Right cardiac atrium (tissue), 5 donors: ENCODE results near the gene TCF7L2. TPM values are rescaled to one million over a fixed set of nuclear protein-coding genes. Genes with fewer than 3 reads are reported as not detected.
A peak's percentile ranks its signal among the peaks of the same experiment; 100 is the strongest.

Source experiments
- ATAC-seq, 2 donors: fragments of 200-7000 bp; cut with Tn5 transposase; one replicate each; pipeline versions ENCODE4 v1.8.0 to v1.9.1; 2020; ENCODE audit warnings: moderate library complexity in 2 of 2, mild to moderate bottlenecking in 1 of 2
- DNase-seq, 3 donors: peaks; one replicate each; pipeline ENCODE4 v3.0.0-alpha.2; 2020
- H3K27ac ChIP-seq: one replicate; pipeline ENCODE4 v1.5.1; 2013; ENCODE audit warnings: mild to moderate bottlenecking, low read length, control low read depth, moderate library complexity
- H3K27me3 ChIP-seq: one replicate; pipeline ENCODE4 v1.6.1; 2013; ENCODE audit not compliant: control insufficient read depth, insufficient read depth
- H3K4me1 ChIP-seq: one replicate; pipeline ENCODE4 v1.6.1; 2013; ENCODE audit warnings: low read length; ENCODE audit not compliant: control insufficient read depth, insufficient read depth
- H3K4me3 ChIP-seq: one replicate; pipeline ENCODE4 v1.5.1; 2013; ENCODE audit warnings: low read length, control low read depth
- H3K9me3 ChIP-seq: one replicate; pipeline ENCODE4 v1.6.1; 2013; ENCODE audit warnings: low read length; ENCODE audit not compliant: control insufficient read depth
- WGBS: extraction: QIAGEN DNeasy Blood & Tissue Kit; methylation state at CpG from one replicate; pipeline ENCODE4 v1.1.7; 2013; 5-methylcytosine and 5-hydroxymethylcytosine counted together
- intact Hi-C, 4 donors: fragments of 100-400 bp; cut with DNase I; formaldehyde crosslinking; loops; one replicate each; pipeline versions ENCODE4 v1.11.0 to v1.14.0; 2022 to 2023
- polyA plus RNA-seq: library from polyadenylated mRNA; stranded (reverse); fragments of 200-250 nt; gene quantifications from one replicate; pipeline ENCODE4 v1.2.3, GENCODE V29; 2013
- total RNA-seq, 4 donors: library from RNA; stranded (reverse); fragmentation: NEBNext Ultra II Directional; extraction: Animal tissue kit (Norgen Biotek cat#: 25700); gene quantifications; one replicate each; pipeline ENCODE4 v1.2.1, GENCODE V29; 2021
- donor health status: healthy with polysubstance abuse.
- donor health status: DM: no; HTN: yes; CAD: no.
- donor health status: DM: no; HTN: no; CAD: no.
- donor health status: DM: no; HTN: yes; CAD: no; lungs with severe emphysema.
- donor health status: DM: yes; HTN: yes; CAD: no.

The TCF7L2 gene
- total and polyA plus RNA-seq, 5 donors = 9.2 to 18.7 (median 15.8) TPM

GRCh38 chr10:113069595-113069994 is 119.5 kb downstream of the TCF7L2 start:
- H3K27ac ChIP-seq = no peak overlapping the region
- H3K9me3 ChIP-seq = no peaks in the 10 kb centered on the region
- intact Hi-C loops = loop anchor here in 2 of 4 donors (10.0 kb wide), 2 partner anchors 55 to 115 kb away; partner anchors contain the start of gene TCF7L2 (in 1 of the 2)
- ATAC-seq (no peak), DNase-seq (no peak)
- H3K4me3 ChIP-seq = no peak overlapping the region
- 88% methylated on average over 7 of the region's 7 CpGs for whole genome bisulfite sequencing
- no peaks in the 10 kb centered on the region for H3K27me3 ChIP-seq
- H3K4me1 ChIP-seq = peaks cover 13% of the 10 kb centered on the region

GRCh38 chr10:113071446-113071845 is 121.4 kb downstream of the TCF7L2 start:
- intact Hi-C loops = loop anchor here in 1 of 4 donors (5.0 kb wide), 1 partner anchor 119 kb away; the partner anchor contains the start of gene TCF7L2
- WGBS = 40% methylated on average over 7 of the region's 7 CpGs
- ATAC-seq = peak; percentile 66 to 85
- Histone ChIP-seq H3K27ac (peak overlapping the region; percentile 18), H3K4me1 (peaks cover 13% of the 10 kb centered on the region), H3K27me3 (no peaks in the 10 kb centered on the region), H3K9me3 (no peaks in the 10 kb centered on the region), H3K4me3 (no peak overlapping the region)
- DNase-seq = peak; percentile 76 to 91 (median 90)

GRCh38 chr10:113073549-113074189 is 123.6 kb downstream of the TCF7L2 start:
- DNase-seq (peak; percentile 85 to 88 (median 87)), ATAC-seq (peak; percentile 87 to 95)
- Histone ChIP-seq H3K9me3 (no peaks in the 10 kb centered on the region), H3K4me1 (peaks cover 9% of the 10 kb centered on the region), H3K4me3 (no peak overlapping the region), H3K27me3 (no peaks in the 10 kb centered on the region), H3K27ac (peak overlapping the region; percentile 78)
- 38% methylated on average over 23 of the region's 23 CpGs for WGBS
- intact Hi-C loops = loop anchor here in 1 of 4 donors (5.0 kb wide), 1 partner anchor 121 kb away; the partner anchor contains the start of gene TCF7L2

- no peak for DNase-seq
- Histone ChIP-seq H3K9me3 (no peaks in the 10 kb centered on the region), H3K27ac (no peak overlapping the region), H3K27me3 (no peaks in the 10 kb centered on the region), H3K4me3 (no peak overlapping the region), H3K4me1 (peaks cover 8% of the 10 kb centered on the region)
- 55% methylated on average over 1 of the region's 1 CpG for WGBS
- intact Hi-C loops = no loop called here
- no peak for ATAC-seq
These were observed 126.9 kb downstream of the TCF7L2 start for GRCh38 chr10:113076949-113077348.

- peaks cover 8% of the 10 kb centered on the region for H3K4me1 ChIP-seq
- H3K9me3 ChIP-seq = no peaks in the 10 kb centered on the region
- no peak for ATAC-seq
- no peak overlapping the region for H3K4me3 ChIP-seq
- no peak overlapping the region for H3K27ac ChIP-seq
- H3K27me3 ChIP-seq = no peaks in the 10 kb centered on the region
- intact Hi-C loops = no loop called here
- DNase-seq = no peak
- WGBS = 78% methylated on average over 4 of the region's 4 CpGs
These were observed 128.3 kb downstream of the TCF7L2 start for GRCh38 chr10:113078282-113078907.

GRCh38 chr10:113080061-113080924 is 130.2 kb downstream of the TCF7L2 start:
- Histone ChIP-seq H3K27ac (no peak overlapping the region), H3K4me3 (no peak overlapping the region), H3K27me3 (no peaks in the 10 kb centered on the region), H3K9me3 (no peaks in the 10 kb centered on the region), H3K4me1 (peaks cover 2% of the 10 kb centered on the region)
- DNase-seq = no peak
- intact Hi-C loops = no loop called here
- ATAC-seq = no peak
- 86% methylated on average over 8 of the region's 8 CpGs for WGBS

GRCh38 chr10:113080925-113081229 is 130.8 kb downstream of the TCF7L2 start:
- no peak overlapping the region for H3K4me3 ChIP-seq
- peaks cover 2% of the 10 kb centered on the region for H3K4me1 ChIP-seq
- DNase-seq = no peak
- intact Hi-C loops = no loop called here
- no peaks in the 10 kb centered on the region for H3K27me3 ChIP-seq
- no peak for ATAC-seq
- H3K27ac ChIP-seq = no peak overlapping the region
- 82% methylated on average over 2 of the region's 2 CpGs for WGBS
- H3K9me3 ChIP-seq = no peaks in the 10 kb centered on the region

- intact Hi-C loops = no loop called here
- 96% methylated on average over 4 of the region's 4 CpGs for WGBS
- no peak for DNase-seq
These were observed 134.0 kb downstream of the TCF7L2 start for GRCh38 chr10:113084031-113084430.

GRCh38 chr10:113085776-113086175 is 135.7 kb downstream of the TCF7L2 start:
- WGBS = 97% methylated on average over 4 of the region's 4 CpGs
- H3K4me1 ChIP-seq = peaks cover 13% of the 10 kb centered on the region
- H3K27me3 ChIP-seq = no peaks in the 10 kb centered on the region
- ATAC-seq (no peak), DNase-seq (no peak)
- no peaks in the 10 kb centered on the region for H3K9me3 ChIP-seq
- H3K27ac ChIP-seq = no peak overlapping the region
- intact Hi-C loops = no loop called here
- no peak overlapping the region for H3K4me3 ChIP-seq

More at GRCh38 chr10:113084031-113084430, 134.0 kb downstream of the TCF7L2 start:
- H3K4me3 ChIP-seq = no peak overlapping the region
- no peaks in the 10 kb centered on the region for H3K9me3 ChIP-seq
- ATAC-seq = no peak
- no peaks in the 10 kb centered on the region for H3K27me3 ChIP-seq
- H3K27ac ChIP-seq = no peak overlapping the region
- peaks cover 13% of the 10 kb centered on the region for H3K4me1 ChIP-seq

- Histone ChIP-seq H3K27me3 (no peaks in the 10 kb centered on the region), H3K4me3 (no peak overlapping the region), H3K4me1 (peaks cover 11% of the 10 kb centered on the region), H3K9me3 (no peaks in the 10 kb centered on the region), H3K27ac (no peak overlapping the region)
- intact Hi-C loops = no loop called here
- no peak for ATAC-seq
- DNase-seq = no peak
These were observed 136.2 kb downstream of the TCF7L2 start for GRCh38 chr10:113086282-113086681.
